ENCODE measurements around the gene TECPR1.

Gene TECPR1

DNA sequence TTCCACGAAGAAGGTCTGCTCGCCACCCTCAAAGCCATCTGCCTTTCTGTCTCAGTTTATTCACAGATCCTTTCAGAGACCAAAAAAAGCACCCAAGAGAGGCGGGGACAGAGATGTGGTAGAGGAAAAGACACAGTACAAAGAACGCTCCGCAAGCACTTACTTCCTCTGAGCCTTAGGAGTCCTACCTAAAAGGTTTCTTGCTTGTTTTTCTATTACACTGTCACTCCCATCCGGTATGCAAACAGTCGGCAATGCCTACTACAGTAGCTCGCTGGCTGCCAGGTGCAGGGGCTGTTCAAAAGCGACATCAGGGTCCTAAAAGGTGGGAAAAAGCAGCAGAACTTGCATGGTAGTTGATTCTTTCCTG is 816 bp downstream of the TECPR1 start:
- no peak for DNase-seq (ENCODE audit: low spot score)

DNA sequence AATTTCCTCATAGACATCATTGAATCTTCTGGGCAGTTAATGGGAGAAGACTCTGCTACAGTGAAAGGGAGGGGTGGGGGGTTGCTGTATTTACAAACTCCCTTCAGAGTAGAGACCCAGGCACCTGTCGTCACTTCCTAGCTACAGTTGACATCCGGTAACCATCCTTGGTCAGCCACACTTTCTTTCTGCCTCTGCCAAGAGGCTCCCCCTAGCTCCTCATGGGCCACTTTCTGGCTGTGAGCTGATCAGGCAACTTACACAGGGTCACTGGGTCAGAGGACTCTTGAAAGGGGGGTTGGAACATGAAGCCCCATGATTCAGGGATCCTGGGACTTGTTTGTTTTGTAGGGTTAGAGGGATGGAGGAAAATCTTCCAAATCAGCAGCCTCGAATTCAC is 1.2 kb downstream of the TECPR1 start:
- no peak for DNase-seq (ENCODE audit: low spot score)

- DNase-seq (ENCODE audit: low spot score) = no peak
Observed at GRCh38 chr7:98249106-98249505, 2.9 kb downstream of the TECPR1 start.

GRCh38 chr7:98248156-98248555 is 3.9 kb downstream of the TECPR1 start:
- no peak for DNase-seq (ENCODE audit: low spot score)

DNA sequence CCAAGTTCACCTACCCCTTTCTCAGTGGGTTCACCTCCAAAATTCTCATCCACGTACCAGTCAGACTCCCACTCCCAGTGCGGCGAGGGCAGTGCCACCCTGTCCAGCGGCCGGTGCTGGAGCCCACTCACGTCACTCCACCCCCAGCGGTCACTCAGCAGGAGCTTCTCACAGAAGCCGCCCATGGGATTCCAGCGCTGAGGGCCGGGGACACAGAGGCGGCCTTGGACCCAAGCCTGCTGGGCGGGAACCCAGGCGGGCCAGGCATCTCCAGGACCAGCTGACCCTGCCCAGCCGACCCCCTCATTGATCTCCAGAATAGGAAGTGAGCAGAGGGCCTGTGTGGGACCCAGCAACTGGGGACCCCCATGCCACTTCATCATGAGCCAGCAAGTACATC is 7.2 kb downstream of the TECPR1 start:
- DNase-seq (ENCODE audit: low spot score) = no peak

DNA sequence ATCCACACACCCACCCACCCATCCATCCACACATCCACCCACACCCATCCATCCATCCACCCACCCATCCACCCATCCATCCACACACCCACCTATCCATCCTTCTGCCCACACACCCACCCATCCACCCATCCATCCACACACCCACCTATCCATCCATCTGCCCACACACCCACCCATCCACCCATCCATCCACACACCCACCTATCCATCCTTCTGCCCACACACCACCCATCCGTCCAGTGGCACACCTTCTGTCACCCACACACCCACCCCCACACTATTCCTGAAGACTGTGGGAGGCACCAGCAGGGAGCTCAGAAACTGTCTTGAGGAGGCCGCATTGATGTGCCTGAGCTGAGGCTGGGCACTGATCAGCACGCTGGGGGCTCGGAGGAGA is 9.1 kb downstream of the TECPR1 start:
- no peak for DNase-seq (ENCODE audit: low spot score)

- DNase-seq (ENCODE audit: low spot score) = no peak
Observed at GRCh38 chr7:98242342-98242741, 9.7 kb downstream of the TECPR1 start.

DNA sequence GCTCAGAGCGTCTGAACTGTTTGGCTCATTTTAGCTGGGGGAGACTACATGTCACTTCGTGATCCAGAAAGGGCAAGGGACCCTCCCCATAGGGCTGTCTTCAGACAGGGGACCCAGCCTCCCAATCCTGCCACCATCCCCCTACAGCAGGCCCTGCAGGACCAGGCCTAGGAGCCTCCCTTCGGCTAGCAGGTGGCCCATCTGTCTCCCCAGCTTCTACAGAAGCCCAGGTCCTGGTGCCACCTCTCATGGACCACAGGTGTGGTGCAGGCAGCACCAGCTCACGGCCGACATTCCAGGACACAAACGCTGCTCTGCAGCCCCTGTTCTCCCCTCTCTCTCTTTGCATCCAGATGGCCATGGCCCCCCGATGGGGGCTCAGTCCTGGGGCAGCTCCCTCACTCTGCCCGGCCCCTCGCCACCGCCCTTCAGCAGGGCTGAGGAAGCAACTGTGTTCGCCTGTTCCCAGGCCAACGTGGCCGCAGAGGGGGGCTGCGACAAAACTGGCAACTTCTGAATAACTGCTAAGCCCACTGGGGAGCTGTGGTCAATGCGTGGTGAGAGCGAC is 10.3 kb downstream of the TECPR1 start:
- no peak for DNase-seq (ENCODE audit: low spot score)

DNA sequence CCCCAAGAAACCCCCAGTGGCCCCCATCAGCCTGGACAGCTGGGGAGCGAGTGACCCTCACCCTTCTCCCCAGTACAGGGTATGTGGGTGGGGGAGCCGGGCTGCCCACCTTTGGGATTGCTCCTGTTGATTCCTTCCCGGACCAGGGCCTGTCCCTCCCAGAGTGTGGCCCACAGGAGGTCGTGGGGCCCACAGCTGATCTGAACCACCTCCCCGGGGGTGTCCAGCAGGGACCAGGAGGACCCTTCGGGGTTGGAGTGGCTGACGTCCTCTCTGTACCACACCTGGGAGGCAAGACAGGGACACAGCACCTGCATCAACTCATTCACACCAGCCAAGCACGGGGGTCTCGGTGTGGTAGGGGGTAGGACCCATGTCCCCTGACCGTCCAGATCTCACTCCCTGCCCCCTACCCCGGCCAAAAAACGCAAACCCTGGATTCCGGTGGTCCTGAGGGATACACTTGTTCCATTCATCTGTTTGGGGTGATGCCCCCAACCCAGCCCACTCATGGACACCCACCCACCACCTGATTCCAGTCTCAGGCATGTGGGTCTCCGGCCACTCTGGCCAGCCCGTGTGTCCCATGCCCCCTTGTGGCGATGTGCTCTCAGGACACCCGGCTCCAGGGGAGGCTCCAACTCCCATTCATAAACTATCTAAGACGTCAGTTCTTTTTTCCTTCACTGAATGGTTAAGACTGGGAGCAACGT is 10.9 kb downstream of the TECPR1 start:
- peak; percentile 20 for DNase-seq (ENCODE audit: low spot score)

DNA sequence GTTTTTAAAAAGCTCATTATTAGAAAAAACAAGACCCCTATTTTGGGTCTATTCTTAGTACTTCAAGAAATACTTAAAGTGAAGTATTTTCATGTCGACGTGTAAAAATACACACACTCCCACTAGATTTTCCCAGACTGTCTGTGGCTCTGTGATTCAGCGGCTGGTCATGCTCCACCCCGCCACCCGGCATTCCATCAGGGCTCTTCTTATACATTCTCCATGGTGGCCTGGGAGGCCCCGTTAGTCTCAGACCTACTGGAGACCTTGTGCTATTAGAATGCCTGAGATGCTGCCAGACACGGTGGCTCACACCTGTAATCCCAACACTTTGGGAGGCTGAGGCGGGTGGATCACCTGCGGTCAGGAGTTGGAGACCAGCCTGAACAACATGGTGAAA is 13.1 kb downstream of the TECPR1 start:
- DNase-seq (ENCODE audit: low spot score) = no peak

DNA sequence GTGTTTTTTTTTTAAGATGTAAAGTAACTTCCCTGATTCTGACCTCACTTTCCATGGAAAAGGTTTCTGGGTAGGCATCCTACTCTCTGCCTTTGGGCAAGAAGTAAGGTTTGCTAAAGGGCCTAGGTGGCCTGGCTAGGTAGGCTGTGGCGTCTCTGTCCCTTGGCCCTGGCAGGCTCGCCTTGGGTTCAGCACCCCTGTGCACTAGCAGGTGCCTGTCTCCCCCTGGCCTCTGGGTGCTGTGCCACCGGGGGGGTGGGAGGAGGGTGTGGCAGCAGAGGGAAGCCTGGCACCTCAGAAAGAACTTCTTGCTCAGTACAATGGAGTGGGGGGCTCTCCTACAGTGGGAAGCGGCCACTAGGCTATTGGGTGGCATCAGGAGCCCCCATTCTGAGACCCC is 14.0 kb downstream of the TECPR1 start:
- DNase-seq (ENCODE audit: low spot score) = no peak

GRCh38 chr7:98236355-98237185 is 15.5 kb downstream of the TECPR1 start:
- no peak for DNase-seq (ENCODE audit: low spot score)

DNA sequence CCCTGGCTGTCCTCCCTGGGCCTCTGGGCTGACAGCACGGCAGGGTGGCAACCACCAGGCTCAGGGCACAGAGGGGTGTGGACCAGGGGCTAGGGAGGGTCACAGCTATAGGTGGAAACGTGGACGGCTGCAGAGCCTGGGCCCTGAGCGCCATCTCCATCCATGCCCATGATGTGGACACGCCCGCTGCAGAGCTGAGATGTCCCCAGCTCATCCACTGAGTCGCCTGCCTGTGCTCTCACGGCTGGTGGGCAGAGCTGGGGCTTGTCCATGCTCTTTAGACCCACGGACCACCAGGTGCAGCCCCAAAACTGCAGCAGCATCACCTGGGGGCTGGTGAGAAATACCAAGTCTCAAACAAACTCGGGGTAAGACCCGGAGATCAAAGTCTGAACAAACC is 16.1 kb downstream of the TECPR1 start:
- DNase-seq (ENCODE audit: low spot score) = no peak

DNA sequence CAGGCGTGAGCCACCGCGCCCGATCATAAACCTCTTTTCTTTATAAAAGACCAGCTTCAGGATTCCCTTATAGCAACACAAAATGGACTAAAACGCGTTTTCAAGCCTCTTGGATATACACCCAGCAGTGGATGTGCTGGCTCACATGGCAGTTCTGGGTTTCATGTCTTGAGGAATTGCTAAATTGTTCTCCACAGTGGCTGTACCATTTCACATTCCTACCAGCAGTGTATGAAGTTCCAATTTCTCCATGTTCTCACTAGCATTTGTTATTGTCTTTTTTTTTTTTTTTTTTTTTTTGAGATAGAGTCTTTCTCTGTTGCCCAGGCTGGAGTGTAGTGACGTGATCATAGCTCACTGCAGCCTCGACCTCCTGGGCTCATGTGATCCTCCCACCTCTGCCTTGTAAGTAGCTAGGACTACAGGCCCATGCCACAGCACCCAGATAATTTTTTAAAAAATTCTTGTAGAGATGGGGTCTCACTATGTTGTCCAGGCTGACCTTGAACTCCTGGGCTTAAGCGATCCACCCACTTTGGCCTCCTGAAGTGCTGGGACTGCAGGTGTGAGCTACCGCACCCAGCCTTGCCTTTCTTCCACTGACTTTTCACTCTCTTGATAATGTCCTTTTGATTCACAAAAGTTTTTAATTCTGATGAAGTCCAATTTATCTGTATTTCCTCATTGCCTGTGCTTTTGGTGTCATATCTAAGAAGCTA is 17.4 kb downstream of the TECPR1 start:
- DNase-seq (ENCODE audit: low spot score) = no peak

DNA sequence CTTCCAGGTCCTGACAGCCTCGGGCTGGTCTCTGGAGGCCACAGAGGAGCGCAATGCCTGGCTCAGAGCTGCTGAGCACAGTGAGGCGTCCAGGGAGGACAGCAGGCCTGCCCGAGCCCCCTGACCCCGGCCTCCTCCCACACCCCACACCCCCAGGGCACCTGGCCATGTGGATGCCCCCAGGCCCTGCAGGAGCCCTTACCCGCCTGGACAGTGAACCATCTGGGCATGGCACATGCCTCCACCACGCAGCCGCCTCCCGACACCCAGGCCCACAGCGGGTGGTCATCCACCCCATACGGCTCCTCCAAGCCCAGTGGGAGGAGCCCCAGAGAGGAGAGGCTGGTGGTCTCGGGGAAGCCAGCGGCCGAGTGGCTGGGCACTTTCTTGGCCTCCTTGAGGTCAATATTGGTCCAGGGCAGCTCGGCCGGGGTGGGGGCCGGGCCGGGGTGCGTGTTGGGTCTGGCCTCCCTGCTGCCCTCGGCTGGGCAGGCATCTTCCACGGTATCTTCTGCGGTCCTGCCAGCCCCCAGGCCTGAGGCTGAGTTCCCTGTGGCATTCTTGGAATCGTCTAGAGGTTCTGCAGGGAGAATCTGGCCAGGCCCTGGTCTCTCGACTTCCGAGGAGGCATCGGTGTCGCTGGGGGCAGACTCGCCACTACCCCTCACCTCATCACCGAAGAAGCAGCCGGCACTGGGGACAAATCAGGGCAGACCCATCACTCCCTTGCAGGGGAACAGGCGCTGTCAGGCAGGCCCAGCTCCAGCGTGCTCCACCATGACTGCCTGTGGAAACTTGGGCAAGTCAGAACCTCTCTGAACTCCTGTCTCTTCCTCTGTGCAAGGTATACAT is 18.6 kb downstream of the TECPR1 start:
- DNase-seq (ENCODE audit: low spot score) = no peak

DNA sequence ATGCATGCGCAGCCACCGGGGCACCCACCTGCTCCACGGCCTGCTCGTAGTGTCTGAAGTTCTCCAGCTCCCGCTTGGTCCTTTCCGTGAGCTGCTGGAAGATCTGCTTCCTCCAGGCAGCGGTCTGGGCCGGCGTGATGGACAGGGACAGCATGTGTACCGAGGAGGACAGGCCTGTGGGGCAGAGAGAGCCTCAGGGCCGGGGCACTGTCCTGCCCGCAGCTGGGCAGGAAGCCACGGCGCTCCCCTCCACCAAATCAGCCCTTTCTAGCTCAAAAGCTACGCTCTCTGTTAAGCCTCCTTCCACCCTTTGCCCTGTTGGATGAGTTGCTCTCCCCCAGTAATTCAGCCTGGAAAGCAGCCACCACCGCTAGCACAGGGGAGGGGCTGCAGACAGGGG is 19.2 kb downstream of the TECPR1 start:
- DNase-seq (ENCODE audit: low spot score) = no peak

- DNase-seq (ENCODE audit: low spot score) = no peak
Observed at GRCh38 chr7:98232263-98232585, 19.8 kb downstream of the TECPR1 start.

- no peak for DNase-seq (ENCODE audit: low spot score)
Observed at GRCh38 chr7:98231493-98232262, 20.4 kb downstream of the TECPR1 start.

- no peak for DNase-seq (ENCODE audit: low spot score)
Observed at GRCh38 chr7:98230746-98231471, 21.1 kb downstream of the TECPR1 start.

Measured in SK-N-DZ (cell line).